GM19438 (cell line): ENCODE data around the gene FDXR.

Experiments used
- ATAC-seq: cut with Tn5 transposase; IDR thresholded peaks from one replicate; pipeline ENCODE4 v1.9.1; 2021; ENCODE audit warnings: low read depth; ENCODE audit not compliant: unreplicated experiment

FDXR gene

DNA sequence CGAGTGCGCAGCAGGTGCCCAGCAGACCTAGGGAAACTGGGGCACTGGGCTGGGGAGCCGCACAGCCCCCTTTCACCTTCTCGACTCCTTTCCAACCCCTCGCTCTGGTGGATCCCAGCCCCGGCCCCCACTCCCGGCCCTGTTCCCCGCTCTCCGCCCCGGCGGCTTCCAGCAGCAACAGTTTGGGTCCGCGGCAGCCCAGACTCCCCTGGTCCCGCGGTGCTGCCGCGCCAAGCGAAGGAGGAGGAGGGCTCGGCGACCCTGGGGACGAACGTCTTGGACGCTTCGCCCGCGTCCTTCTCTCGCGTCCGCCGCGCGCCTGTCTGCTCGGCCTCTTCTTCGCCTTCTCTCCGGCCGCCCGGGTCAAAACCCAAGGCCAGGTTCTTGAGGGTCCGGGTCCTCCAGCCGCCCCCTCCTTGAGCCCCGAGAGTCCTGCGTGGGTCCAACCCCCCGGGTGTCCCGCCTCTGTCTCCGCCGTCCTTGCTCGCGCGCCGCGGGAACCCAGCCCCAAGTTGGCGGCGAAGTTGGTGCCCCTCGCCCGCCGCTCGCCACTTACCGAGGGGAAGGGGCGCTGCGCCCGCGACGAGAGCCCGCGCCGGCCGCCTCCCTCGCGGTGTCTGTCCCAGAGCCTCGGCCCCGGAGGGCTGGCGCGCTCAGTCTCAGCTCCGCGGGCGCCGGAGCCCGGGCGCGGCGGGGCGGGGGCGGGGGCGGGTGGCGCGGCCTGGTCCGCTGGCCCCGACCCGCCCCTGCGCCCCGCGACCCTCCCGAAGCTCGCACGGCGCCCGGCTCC, 11.7 kb downstream of the FDXR start:
- ATAC-seq: no peak

DNA sequence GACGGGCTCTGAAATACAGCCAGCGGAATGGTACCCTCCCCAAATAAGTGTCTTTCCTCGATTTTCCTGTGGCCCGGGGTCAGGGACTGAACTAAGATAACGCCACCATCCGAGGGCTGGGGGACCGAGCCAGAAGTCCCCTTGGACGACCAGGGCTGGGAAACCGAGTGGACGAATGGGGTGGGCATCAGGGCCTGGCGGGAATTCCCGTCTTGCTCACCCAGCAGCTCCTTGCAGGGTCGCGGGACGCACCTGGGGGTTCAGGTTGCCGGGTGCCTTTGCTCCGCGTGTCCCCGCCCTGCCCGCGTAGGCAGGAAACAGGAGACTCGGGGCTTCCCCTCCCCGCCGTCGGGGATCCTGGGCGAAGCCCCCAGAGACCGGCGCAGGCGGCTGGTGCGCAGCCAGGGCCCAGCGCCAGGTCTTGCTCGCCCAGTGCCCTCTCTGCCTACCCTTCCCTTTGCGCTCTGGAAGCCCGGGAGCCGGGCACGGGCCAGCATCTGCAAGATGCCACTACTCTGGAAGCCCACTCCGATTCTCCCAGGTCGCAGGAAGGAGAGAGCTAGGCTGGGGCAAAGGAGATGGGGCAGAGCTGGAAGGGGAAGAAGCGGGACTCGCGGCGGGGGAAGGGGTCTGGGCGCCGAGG, 12.4 kb downstream of the FDXR start:
- ATAC-seq: no peak

DNA sequence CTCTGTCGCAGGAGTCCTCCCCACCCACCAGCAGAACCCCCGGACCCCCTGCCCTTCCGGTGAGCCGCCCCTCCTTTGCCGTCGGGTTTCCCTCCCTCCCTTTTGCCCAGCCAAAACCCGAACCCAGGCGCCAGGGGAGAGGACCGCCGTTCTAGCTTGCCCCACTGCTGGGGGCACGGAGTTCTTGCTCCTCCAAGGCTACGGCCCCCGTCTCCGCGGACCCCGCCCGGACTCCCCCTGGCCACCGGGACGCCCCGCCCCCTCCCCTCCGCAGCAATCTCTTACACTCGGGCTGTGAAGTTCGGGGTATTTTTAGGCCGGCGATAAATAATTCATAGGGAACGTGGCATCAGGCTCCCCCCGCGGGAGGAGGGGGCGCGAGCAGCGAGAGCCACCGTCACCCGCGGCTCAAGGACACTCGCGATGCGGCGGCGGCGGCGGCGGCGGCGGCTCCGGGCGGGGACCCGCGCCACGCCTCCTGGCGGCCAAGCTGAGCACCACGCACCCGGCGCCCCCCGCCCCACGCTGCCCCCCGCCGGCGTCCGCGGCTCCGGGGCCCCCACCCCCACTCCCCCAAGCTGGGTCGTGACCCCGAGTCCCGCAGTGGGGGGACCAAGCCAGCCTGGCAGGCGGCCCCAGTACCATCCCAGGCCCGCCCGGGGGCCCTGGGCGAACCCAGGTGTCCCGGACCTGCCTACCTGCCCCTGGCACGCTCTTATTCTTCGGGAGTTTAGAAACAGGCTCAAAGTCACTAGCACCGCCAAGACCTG, 13.2 kb downstream of the FDXR start, which contains the start of gene GRIN2C:
Gene GRIN2C, minus strand, starts transcription at position 427 of the 770 bp plus-strand sequence. CDS start 4,793 bp downstream, outside the sequence.
- ATAC-seq: no peak

DNA sequence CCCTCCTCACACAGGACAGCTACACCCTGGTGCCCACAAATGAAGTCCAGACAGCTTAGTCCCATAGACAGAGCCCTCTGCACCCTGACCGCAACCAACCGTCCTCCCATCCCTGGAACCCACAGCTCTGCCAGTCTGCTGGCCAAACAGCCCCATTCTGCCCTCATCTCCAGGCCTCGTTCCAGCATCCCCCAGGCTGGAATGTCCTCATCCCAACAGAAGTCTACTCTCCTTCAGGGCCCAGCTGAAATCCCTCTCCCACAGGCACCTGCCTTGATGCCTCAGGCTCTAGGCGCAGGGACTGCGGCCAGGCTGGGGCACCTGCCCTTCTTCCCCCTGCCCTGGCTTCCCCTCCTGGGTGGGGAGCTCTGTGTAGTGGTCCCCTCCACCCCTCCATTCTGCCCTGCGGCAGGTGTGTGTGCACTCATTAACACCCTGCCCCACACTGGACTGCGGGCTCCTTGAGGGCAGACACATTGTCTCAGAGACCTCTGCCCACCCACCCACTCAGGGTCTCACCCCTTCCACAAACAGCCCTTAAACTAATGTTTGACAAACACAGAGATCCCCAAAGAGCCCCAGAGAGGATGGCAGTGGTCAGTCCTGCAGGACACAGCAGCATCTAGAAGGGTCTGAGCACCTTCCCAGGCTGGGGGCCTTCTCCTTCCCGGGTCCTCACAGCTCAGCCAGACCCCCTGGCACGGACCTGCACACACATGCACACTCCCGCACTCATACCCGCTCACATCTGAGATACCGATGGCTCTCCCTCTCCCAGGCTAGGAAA, 13.9 kb downstream of the FDXR start:
- ATAC-seq: no peak

DNA sequence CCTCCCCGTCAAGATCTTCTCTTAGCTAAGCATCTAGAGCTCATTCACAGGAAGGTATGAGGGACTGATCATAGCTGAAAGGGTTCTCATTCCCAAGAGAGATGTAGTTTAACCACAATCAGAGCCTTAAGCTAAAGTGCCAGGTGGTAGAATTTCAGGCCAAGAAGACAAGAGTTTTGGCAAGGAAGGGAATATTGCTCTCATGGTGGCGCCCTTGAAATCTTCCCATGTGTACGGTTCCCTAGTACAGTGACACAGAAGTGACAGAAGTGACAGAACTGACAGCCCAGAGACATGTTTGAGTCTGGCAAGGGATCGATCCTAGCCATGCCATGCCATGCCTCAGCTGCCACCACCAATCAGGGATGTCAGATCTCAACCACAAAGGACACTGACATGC, 15.6 kb downstream of the FDXR start:
- no peak for ATAC-seq

DNA sequence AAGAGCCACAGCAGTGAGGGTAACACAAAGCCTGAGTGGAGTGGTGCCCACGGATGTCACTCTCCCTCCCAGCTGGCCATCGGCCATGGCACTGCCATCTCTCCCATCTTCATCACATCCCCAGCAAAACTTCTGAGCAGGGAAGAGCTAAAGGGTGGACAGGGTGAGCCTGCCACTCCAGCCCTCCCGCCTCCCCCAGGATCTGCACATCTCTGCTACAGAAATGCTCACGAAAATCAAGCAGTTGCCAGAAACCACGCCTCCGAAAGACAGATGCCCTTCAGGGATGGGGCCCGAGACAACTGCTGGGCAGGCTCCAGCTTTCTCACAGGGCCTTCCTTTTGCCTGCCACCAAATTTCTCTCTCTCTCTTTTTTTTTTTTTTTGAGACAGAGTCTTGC, 16.7 kb downstream of the FDXR start:
- no peak for ATAC-seq

DNA sequence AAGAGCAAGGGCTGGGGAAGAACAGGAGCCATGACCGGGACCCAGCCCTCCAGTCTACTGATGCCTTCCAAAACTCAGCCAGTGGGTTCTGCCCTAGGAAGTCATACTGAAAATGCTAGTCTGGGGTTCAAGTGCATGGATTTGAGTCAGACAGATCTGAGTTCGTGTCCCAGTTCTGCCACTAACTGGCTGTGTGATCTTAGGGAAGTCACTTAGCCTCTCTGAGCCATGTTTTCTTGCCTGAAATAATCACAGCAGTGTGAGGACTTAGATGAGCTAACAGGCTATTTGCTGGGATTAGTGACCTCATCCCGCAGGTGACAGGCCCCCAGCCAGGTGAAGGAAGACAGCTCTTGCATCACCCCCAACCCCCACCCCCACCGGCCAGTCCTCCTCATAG, 17.5 kb downstream of the FDXR start:
- no peak for ATAC-seq

DNA sequence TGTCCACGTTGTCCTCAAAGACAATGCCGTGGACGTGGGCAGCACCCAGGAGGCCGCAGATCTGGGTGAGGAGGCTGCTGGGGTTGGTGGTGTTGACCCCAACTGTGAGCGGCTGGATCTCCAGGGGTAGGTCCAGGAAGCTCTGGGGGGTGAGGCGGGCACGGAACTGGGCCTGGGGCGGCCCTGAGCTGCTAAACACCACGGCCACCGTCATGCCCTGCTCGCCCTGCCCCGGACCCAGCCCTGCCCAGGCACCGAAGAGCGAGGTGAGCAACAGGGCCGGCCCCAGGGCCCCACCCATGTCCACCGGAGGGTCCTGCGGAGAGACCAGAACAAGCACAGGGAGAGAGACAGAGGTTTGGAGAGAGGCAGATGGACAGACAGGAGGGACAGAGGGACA, 18.0 kb downstream of the FDXR start:
- no peak for ATAC-seq

DNA sequence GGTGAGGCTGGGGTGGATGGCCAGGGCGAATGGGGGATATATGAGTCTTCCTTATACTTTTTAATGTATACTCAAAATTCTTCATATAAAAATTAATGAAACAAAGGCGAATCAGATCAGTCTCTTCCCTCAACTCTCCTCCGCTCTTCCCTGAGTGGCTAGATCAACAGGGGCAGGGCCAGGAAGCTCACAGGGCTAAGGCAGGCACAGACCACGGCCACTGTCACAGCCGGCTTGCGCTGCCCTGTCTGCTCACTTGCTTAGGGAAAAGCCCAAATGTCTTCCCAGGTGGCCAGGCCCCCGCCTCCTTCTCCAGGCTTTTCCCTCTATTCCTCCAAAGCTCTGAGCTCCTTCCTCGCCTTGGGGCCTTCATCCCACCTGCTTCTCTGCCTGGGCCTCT, 19.1 kb downstream of the FDXR start:
- no peak for ATAC-seq

DNA sequence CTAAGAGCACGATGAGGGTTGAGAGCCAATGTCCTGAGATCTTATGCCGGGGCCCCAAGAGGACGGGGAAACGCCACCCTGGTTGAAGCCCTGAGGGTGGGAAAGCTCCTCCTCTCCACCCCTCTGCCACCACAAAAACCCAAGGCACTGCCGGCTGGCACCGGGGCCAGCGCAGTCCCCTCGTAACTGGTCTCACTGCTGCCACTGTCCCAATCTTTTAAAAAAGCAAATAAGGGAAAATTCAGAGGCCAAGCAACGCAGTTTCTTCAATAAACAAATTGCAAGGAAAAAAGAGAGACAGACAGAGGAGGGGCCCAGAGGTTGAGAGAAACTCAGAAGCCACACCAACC, 19.8 kb downstream of the FDXR start:
- ATAC-seq: no peak

DNA sequence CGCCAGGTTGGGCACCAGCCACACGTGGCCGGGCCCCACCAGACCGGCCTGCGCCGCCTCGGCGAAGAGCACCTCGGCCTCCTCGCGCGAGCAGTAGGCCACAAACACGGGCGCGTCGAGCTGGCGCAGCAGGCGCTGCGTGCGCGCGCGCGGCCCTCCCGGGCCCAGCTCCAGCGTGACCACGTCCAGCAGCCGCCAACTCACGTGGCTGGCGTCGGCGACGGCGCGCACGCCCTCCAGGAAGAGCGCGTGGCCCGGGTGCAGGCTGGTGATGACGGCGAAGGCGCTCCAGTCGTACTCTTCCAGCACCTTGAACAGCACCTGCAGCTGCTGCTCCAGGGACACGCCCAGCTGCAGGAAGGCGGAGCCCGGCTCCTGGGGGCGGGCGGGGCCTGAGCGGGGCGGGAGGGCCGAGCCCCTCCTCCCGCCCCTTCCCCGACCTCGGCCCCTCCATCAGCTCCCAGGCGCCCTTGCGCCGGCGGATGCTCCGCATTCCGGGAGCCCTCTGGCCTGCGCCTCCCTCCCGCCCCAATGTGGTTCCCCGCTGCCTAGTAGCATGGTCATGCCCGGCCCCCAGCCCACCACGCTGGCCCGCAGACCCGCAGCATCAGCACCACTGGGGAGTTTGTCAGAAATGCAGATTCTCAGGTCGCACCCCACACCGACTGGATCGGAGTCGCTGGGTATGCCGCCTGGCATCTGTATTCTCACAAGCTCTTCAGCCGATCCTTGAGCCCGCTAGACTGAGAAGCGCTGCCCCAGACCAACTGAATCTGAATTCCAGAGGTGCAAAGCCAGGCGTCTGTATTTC, 20.4 kb downstream of the FDXR start:
- no peak for ATAC-seq

DNA sequence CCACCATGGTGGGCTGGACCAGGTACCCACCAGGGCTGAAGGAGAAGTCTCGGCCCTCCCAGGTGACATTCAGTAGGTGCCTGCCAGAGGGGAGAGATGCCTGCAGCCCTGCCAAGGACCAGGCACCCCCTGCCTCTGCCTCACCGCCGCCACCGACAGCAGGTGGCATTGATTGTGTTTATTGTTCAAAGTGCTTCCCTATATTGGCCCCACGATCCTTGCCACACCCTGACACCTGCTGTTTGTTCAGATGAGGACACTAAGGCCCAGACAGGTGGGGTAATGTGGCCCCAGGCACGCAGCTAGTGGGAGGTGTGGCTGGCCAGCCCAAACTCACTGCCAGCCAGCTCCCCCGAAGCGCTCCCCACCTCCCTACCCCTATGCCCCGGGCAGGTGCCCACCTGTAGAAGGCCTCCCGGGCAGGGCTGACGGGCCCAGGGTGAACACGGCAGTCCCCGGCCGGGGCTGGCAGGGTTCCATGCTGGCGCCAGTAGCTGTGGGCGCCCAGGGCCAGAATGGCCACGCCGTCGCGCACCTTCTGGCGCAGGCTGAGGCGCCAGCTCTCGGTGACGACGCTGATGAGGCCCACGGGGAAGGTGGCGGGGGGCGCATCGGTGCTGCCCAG, 21.1 kb downstream of the FDXR start:
- no peak for ATAC-seq

DNA sequence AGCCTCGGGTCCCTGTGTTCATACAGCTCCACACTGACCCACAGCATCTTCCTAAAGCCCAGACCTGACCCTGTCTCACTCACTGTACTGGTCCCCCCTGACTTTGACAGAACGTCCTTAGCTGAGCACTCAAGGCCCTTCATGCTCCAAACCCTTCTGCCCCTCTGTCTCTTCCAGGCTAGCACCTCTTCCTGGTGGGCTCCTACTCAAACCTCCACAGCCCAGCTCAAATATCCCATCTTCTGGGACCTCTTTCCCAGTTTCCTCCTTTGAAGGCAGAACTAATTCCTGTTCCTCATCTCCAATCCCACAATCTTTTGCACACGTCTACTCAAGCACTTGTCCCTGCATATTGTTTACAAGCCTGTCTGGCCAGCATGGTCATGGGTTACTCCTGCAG, 21.9 kb downstream of the FDXR start:
- ATAC-seq: no peak

DNA sequence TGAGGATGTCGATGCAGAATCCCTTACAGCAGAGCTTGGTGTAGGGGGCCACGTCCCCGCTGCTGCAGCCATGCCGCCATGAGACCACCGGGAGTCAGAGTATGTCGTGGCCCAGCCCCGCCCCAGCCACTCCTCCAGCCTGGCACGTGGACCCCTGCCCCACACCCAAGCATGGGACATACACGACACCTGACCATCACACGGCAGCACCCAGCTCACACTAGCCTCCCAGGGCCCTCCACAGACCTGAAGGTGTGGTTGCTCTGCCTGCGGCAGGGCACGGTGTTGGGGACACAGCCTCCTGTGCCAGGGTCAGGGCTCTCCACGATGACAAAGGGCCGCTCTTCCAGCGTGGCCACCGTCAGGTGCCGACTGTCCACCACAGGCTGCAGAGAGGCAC, 22.5 kb downstream of the FDXR start:
- ATAC-seq: no peak

DNA sequence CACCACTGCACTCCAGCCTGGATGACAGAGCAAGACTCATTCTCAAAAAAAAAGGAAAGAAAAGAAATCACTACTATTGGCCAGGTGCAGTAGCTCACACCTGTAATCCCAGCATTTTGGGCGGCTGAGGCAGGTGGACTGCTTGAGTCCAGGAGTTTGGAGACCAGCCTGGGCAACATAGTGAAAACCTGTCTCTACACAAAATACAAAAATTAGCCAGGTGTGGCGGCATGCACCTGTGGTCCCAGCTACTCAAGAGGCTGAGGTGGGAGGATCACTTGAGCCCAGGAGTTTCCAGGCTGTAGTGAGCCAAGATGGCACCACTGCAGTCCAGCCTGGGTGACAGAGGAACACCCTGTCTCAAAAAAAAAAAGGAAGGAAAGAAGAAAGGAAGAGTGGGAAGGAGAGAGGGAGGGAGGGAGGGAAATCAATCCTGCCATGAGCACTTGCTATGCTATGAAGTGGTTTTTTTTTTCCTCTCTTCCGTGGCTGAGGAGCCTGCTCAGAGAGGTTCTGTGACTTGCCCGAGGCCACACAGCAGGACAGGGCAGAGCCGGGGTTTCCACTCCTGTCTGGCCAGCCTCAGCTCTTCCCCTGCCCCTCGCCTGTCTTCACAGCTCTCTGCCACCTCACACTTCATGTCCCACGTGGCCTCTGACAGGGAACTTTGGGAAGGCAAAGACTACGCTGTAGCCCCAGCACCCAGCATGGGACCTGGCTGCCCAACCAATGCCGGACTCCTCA, 24.0 kb downstream of the FDXR start:
- ATAC-seq: no peak

DNA sequence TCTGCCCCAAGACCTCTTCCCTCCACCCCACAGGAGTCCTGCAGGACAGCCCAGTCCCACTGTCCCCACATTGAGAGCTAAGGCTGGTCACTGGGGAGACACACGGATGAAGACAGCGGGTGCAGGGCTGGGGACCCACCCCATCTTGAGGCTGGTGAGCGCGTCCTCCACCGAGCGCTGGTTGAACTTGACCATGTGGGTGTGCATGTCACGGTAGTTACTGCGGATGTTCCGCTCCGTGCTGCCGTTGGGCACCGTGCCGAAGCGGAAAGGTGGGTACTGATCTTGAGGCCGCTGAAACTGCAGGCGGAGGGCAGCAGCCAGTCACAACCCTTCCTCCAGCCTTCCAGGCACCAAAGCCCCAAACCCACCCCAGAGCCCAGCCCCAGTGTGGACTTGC, 26.2 kb downstream of the FDXR start:
- no peak for ATAC-seq

DNA sequence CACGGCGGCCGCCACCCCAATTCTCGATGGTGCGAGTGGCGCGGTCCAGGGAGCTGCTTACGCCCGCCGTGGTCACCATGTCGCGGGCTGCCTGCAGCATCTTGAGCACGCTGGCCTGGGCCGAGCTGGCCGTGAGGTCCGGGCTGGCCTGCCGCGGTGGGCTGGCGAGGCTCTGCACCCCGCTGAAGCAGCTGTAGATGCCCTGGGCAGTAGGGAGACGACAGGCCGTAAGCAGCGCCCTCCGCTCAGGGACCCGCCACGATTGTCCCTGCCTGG, 29.5 kb downstream of the FDXR start:
- no peak for ATAC-seq

DNA sequence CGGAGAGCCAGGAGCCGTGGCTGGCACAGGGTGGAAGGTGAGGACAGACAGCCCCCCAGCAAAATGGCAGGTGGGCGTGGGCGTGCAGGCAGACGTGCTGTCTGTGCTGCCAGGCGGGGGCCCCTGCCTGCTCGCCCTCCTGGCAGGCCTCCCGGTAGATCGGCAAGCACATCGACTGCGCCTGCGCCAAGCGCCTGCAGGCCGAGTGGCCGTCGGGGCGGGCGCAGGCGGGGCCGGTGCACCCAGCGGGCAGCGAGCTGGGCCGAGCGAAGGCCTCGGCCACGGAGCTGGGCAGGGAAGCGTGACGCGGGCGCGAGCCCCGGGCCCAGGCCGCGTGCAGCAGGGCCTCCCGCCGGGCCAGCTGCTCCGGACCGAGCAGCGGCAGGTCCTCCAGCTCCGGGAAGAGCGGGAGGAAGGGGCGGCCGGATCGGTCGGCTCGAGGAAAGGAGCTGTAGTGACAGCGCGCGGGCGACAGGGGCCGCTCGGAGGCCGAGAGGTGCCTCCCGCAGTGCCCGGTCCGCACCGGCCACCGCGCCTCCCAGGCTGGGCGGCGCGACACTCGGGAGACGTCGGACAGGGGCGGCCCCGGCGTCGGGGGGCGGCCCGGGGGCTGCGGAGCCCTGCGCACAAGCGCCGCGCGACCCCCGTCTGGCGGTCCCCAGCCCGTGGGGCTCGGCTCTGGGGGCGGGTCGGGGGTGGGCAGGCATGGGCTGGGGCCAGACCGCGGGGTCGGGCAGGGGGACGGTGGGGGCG, 30.0 kb downstream of the FDXR start:
- no peak for ATAC-seq
